Measurements from ENCODE around the gene SLC6A19. TPM values are rescaled to one million over a fixed set of nuclear protein-coding genes. Genes with fewer than 3 reads are reported as not detected.

The SLC6A19 gene
- total RNA-seq, 1 experiment from 2014 or later, result 0.07 TPM

DNA sequence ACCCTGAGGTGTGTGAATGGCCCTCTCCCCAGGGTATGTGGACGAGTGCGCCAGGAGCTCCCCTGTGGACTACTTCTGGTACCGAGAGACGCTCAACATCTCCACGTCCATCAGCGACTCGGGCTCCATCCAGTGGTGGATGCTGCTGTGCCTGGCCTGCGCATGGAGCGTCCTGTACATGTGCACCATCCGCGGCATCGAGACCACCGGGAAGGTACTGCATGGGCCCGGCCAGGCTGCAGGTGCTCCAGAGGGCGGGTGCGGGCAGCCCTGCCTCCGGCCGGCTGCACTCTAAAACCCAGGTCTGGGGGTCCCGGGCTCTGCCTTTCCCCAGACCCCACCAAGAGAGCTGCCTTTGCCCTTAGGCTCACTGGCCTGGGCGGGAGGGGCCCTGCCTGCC lies 10.9 kb downstream of the SLC6A19 start:
- Histone ChIP-seq H3K4me3 (ENCODE audit: insufficient read depth, low read depth, low read length) (no peak overlapping the region), H3K36me3 (replicated peaks; ENCODE audit: control insufficient read depth, insufficient read depth, low read length) (no peaks in the 10 kb centered on the region), H3K27me3 (ENCODE audit: control insufficient read depth, insufficient read depth, low read length) (no peaks in the 10 kb centered on the region)
- no peak for DNase-seq

GRCh38 chr5:1212881-1213280 lies 11.5 kb downstream of the SLC6A19 start:
- H3K4me3 ChIP-seq (ENCODE audit: insufficient read depth, low read depth, low read length), result no peak overlapping the region
- DNase-seq, result peak; percentile 69
- H3K36me3 ChIP-seq (replicated peaks; ENCODE audit: control insufficient read depth, insufficient read depth, low read length), result no peaks in the 10 kb centered on the region
- no peaks in the 10 kb centered on the region for H3K27me3 ChIP-seq (ENCODE audit: control insufficient read depth, insufficient read depth, low read length)

DNA sequence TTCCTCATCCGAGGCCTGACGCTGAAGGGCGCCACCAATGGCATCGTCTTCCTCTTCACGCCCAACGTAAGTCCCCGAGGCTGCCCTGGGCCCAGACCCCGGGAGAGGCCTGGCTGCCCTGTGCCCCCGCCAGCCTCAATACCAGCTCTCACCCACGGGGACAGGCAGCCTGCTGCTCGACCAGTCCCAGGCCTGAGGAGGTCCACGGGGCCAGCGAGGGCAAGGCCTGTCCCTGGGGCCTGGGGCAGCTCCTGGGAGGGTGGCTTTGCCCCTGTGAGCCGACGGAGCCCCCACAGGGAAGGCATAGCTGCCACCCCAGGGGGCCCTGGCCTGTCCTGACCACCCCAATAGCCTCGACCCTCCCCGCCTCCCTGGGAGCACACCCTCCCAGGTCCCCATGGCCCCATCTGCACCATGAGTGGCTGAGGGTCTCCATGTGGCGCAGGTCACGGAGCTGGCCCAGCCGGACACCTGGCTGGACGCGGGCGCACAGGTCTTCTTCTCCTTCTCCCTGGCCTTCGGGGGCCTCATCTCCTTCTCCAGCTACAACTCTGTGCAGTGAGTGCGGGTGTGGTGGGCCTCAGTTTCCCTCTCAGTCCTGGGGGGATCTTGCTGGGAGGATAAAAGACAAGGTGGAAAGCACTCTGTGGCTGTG lies 12.2 kb downstream of the SLC6A19 start:
- Histone ChIP-seq H3K27me3 (ENCODE audit: control insufficient read depth, insufficient read depth, low read length) (no peaks in the 10 kb centered on the region), H3K36me3 (replicated peaks; ENCODE audit: control insufficient read depth, insufficient read depth, low read length) (no peaks in the 10 kb centered on the region), H3K4me3 (ENCODE audit: insufficient read depth, low read depth, low read length) (no peak overlapping the region)
- no peak for DNase-seq

GRCh38 chr5:1214163-1214935 lies 13.0 kb downstream of the SLC6A19 start:
- H3K27me3 ChIP-seq (ENCODE audit: control insufficient read depth, insufficient read depth, low read length), result no peaks in the 10 kb centered on the region
- no peaks in the 10 kb centered on the region for H3K36me3 ChIP-seq (replicated peaks; ENCODE audit: control insufficient read depth, insufficient read depth, low read length)
- DNase-seq, result peak; percentile 75
- H3K4me3 ChIP-seq (ENCODE audit: insufficient read depth, low read depth, low read length), result no peak overlapping the region

DNA sequence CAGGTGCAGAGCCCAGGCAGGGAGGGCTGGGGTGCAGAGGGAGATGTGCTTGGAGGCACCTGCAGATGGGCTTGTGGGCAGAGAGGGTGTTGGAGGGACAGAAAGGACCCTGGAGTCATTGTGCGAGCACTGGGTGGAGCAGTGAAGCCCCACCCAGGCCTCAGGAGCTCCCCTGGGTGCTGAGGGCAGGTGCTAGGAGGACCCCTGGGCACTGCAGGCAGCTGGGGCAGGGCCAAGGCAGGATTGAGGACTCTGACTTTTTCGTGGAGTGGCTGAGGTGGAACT lies 13.5 kb downstream of the SLC6A19 start:
- Histone ChIP-seq H3K4me3 (ENCODE audit: insufficient read depth, low read depth, low read length) (no peak overlapping the region), H3K36me3 (replicated peaks; ENCODE audit: control insufficient read depth, insufficient read depth, low read length) (no peaks in the 10 kb centered on the region), H3K27me3 (ENCODE audit: control insufficient read depth, insufficient read depth, low read length) (no peaks in the 10 kb centered on the region)
- no peak for DNase-seq

DNA sequence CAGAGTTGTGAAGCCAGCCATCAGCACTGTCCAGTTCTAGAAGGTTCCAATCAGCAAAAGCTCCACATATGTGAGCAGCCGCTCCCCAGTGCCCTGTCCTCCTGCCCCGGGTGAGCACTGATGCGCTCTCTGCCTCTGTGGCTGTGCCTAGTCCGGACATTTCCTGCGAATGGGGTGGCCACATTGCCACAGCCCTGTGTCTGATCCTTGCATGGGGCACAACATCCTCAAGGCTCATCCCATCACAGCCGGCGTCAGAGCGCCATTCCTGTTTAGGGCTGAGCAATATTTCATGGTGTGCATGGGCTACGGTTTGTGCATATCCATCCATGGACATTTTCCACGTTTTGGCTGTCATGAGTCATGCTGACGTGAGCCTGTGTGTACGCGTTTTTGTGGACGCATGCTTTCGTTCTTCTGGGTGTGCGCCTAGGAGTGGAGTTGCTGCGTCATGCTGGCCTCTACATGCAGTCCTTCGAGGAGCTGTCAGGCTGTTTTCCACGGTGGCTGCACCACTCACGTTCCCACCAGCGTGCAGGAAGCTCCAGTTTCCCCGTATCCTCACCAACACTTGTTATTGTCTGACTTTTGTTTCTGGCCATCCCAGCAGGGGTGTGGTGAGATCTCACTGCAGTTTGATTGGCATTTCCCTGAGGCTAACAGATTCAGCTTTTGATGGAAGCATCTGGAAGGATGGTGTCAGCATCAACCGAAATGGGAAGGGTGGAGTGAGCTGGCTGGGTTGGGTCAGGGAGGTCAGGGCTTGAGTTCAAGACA lies 14.1 kb downstream of the SLC6A19 start:
- DNase-seq, result no peak
- H3K27me3 ChIP-seq (ENCODE audit: control insufficient read depth, insufficient read depth, low read length), result no peaks in the 10 kb centered on the region
- H3K36me3 ChIP-seq (replicated peaks; ENCODE audit: control insufficient read depth, insufficient read depth, low read length), result no peaks in the 10 kb centered on the region
- no peak overlapping the region for H3K4me3 ChIP-seq (ENCODE audit: insufficient read depth, low read depth, low read length)

GRCh38 chr5:1216211-1216917 lies 15.0 kb downstream of the SLC6A19 start:
- H3K36me3 ChIP-seq (replicated peaks; ENCODE audit: control insufficient read depth, insufficient read depth, low read length), result no peaks in the 10 kb centered on the region
- DNase-seq, result no peak
- H3K27me3 ChIP-seq (ENCODE audit: control insufficient read depth, insufficient read depth, low read length), result no peaks in the 10 kb centered on the region
- no peak overlapping the region for H3K4me3 ChIP-seq (ENCODE audit: insufficient read depth, low read depth, low read length)

DNA sequence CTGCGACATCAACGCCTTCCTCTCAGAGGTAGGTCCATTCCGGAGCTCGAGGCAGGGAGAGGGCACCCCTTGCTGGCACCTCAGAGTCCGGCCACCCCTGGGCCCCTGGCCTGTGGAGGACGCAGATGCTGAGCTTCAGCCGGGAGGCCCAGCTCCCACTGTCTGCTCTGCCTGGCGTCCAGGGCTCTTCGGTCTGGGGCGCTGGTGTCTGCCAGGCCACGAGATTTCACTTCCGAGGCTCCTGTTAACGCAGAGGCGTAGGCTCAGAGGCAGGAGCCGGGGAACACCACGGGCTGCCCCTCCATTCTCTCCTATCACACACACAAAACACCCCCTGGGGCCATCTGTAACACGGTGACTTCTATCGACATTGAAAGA lies 15.5 kb downstream of the SLC6A19 start:
- H3K4me3 ChIP-seq (ENCODE audit: insufficient read depth, low read depth, low read length), result no peak overlapping the region

DNA sequence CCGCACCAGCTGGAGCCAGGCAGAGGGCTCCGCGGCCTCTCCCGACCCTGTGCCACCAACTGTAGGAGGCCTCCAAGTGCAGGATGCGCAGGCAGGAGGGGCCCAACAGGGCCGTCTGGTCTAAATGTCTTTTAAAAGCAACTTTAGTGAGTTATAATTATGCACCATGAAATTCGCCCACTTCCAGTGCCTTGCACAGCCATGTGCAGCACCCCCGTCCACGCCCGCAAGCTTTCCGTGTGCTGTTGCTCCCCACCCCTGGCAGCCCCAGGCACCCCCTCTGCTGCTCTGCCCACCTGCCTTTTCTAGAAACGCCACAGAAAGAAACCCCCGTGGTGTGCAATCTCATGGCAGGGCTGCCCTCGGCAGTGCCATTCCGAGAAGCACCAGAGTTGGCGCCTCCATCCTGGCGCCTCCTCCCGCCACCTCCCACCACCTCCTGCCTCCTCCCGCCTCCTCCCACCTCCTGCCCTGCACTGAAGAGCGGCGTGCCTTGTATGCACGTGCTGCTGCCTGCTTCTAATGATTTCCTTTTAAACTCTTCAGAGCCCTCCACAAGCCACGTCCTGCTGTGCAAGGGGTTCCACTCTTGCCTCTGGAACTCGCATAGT lies 16.3 kb downstream of the SLC6A19 start:
- Histone ChIP-seq H3K27me3 (ENCODE audit: control insufficient read depth, insufficient read depth, low read length) (no peaks in the 10 kb centered on the region), H3K36me3 (replicated peaks; ENCODE audit: control insufficient read depth, insufficient read depth, low read length) (no peaks in the 10 kb centered on the region), H3K4me3 (ENCODE audit: insufficient read depth, low read depth, low read length) (no peak overlapping the region)
- peak; percentile 90 for DNase-seq

More for the DNA sequence above, 15.5 kb downstream of the SLC6A19 start:
- Histone ChIP-seq H3K27me3 (ENCODE audit: control insufficient read depth, insufficient read depth, low read length) (no peaks in the 10 kb centered on the region), H3K36me3 (replicated peaks; ENCODE audit: control insufficient read depth, insufficient read depth, low read length) (no peaks in the 10 kb centered on the region)
- no peak for DNase-seq

DNA sequence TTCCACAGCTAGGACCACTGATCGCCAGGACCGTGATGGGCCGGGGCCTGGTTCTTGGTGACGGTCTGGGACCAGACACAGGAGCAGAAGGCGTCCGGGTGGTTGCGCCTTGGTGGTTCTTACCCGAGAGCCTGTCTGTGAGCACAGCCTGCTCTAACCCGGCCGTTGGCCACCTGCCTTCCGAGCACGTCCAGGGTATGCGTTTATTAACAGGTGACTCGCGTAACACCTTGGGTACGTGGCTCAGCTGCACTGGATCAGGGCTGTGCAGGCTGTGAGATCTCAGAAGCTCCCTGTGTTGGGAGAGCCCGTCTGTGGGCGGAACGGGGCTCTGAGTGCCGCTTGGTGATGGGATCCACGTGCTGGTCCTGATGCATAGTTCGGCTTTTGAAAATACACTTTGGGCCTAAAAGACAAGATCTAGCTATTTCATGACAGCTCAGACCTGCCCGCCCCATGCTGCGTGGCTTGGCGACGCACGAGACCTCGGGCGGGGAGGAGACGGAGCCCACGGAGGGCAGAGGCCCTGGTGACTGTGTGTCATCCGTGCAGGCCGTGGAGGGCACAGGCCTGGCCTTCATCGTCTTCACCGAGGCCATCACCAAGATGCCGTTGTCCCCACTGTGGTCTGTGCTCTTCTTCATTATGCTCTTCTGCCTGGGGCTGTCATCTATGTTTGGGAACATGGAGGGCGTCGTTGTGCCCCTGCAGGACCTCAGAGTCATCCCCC lies 17.1 kb downstream of the SLC6A19 start:
- Histone ChIP-seq H3K27me3 (ENCODE audit: control insufficient read depth, insufficient read depth, low read length) (no peaks in the 10 kb centered on the region), H3K4me3 (ENCODE audit: insufficient read depth, low read depth, low read length) (no peak overlapping the region), H3K36me3 (replicated peaks; ENCODE audit: control insufficient read depth, insufficient read depth, low read length) (no peaks in the 10 kb centered on the region)
- no peak for DNase-seq

GRCh38 chr5:1219098-1219767 lies 17.8 kb downstream of the SLC6A19 start:
- DNase-seq, result no peak
- H3K4me3 ChIP-seq (ENCODE audit: insufficient read depth, low read depth, low read length), result no peak overlapping the region
- no peaks in the 10 kb centered on the region for H3K36me3 ChIP-seq (replicated peaks; ENCODE audit: control insufficient read depth, insufficient read depth, low read length)
- H3K27me3 ChIP-seq (ENCODE audit: control insufficient read depth, insufficient read depth, low read length), result no peaks in the 10 kb centered on the region

DNA sequence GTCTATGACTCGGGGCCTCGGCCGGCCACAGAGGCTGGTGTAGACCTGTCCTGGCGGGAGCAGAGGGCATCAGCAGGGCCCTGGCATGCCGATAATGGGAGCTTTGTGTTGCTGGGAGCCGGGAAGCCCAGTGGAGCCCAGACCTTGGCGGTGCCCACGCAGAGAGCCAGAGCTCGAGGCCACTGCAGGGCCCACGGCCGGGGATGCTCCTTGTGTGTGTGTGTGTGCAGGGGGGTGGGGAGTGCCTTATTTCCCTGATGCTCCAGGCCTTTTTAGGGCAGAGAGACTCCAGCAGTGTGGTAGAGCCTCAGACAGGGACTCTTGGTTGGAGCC lies 18.3 kb downstream of the SLC6A19 start:
- Histone ChIP-seq H3K27me3 (ENCODE audit: control insufficient read depth, insufficient read depth, low read length) (no peaks in the 10 kb centered on the region), H3K4me3 (ENCODE audit: insufficient read depth, low read depth, low read length) (no peak overlapping the region), H3K36me3 (replicated peaks; ENCODE audit: control insufficient read depth, insufficient read depth, low read length) (no peaks in the 10 kb centered on the region)
- no peak for DNase-seq

- no peak for DNase-seq
- Histone ChIP-seq H3K27me3 (ENCODE audit: control insufficient read depth, insufficient read depth, low read length) (no peaks in the 10 kb centered on the region), H3K4me3 (ENCODE audit: insufficient read depth, low read depth, low read length) (no peak overlapping the region), H3K36me3 (replicated peaks; ENCODE audit: control insufficient read depth, insufficient read depth, low read length) (no peaks in the 10 kb centered on the region)
Measured at GRCh38 chr5:1220351-1220750, 19.0 kb downstream of the SLC6A19 start.

Data from H7 (cell line).